Thyroid gland (tissue), 4 donors: ENCODE results near the gene IL6R. TPM values are rescaled to one million over a fixed set of nuclear protein-coding genes. Genes with fewer than 3 reads are reported as not detected.

Source experiments
- DNase-seq, 2 donors: peaks; one replicate each; pipeline ENCODE4 v3.0.0-alpha.2; 2019
- H3K27ac ChIP-seq, 3 donors: fragments of 200-600 bp; sonication (generic); 1 replicate in 2 of 3; 2 replicates in 1 of 3; pipeline ENCODE4 v1.5.1; 2016 to 2019; ENCODE audit warnings: mild to moderate bottlenecking in 1 of 3, moderate library complexity in 1 of 3
- H3K27me3 ChIP-seq: fragments of 200-600 bp; sonication (generic); one replicate; pipeline ENCODE4 v1.5.1; 2019
- H3K36me3 ChIP-seq, 2 donors: fragments of 200-600 bp; sonication (generic); one replicate each; pipeline ENCODE4 v1.5.1; 2016 to 2019
- H3K4me1 ChIP-seq, 2 donors: fragments of 200-600 bp; sonication (generic); one replicate each; pipeline ENCODE4 v1.5.1; 2017 to 2019
- H3K4me3 ChIP-seq, 3 donors: fragments of 200-600 bp; sonication (generic); replicated peaks in 1 of 3; 1 replicate in 2 of 3; 2 replicates in 1 of 3; pipeline ENCODE4 v1.5.1; 2016; ENCODE audit warnings: mild to moderate bottlenecking in 1 of 3
- H3K9me3 ChIP-seq: fragments of 200-600 bp; sonication (generic); one replicate; pipeline ENCODE4 v1.5.1; 2017
- POLR2A ChIP-seq, 2 donors: fragments of 450-650 bp; IDR thresholded peaks; one replicate each; pipeline ENCODE4 v1.6.1; 2017; ENCODE audit warnings: antibody characterized with exemption in 2 of 2, mild to moderate bottlenecking in 2 of 2, moderate library complexity in 1 of 2
- WGBS, 2 donors: methylation state at CpG; one replicate each; pipeline ENCODE4 v1.1.5; 2017; 5-methylcytosine and 5-hydroxymethylcytosine counted together
- intact Hi-C: fragments of 100-400 bp; cut with DNase I; formaldehyde crosslinking; loops from one replicate; pipeline ENCODE4 v1.15.1; 2023
- total RNA-seq, 4 donors: library from RNA; depleted of rRNA; stranded (reverse); fragments of >200 nt; gene quantifications; one replicate each; pipeline ENCODE4 v1.2.3, GENCODE V29; 2016
- TF ChIP-seq, protein P1 (sequence below), 6 experiments: fragments of 200-600 bp in 3 of 6; fragments of 450-650 bp in 3 of 6; sonication (generic) in 3 of 6; IDR thresholded peaks; one replicate each; pipeline ENCODE4 v1.5.1; 2016 to 2019; ENCODE audit warnings: antibody characterized with exemption in 6 of 6, mild to moderate bottlenecking in 2 of 6, inconsistent platforms in 1 of 6, moderate library complexity in 1 of 6

IL6R gene
- total RNA-seq, 4 donors from 2014 or later: 4.4 to 15.3 (median 7.4) TPM

DNA sequence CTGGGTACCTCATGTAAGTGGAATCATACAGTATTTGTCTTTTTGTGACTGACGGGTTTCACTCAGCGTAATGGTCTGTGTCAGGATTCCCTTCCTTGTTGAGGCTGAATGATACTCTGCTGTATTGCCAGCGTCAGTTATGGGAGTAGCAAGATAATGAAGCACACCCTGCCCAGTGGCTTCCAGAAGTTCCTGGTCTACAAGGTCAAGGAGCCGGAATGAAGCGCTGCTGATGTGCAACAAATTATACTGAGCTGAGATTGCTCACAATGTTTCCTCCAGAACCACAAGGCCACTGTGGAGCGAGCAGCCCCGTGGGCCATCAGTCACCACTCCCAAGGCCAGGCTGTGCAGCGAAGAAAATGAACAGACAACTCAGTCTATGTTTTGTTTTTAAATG, 72.9 kb downstream of the IL6R start:
- Histone ChIP-seq H3K27me3 (no peaks in the 10 kb centered on the region), H3K4me3 (no peak overlapping the region), H3K4me1 (peaks cover 0 to 6% of the 10 kb centered on the region in 2 donors), H3K9me3 (no peaks in the 10 kb centered on the region), H3K27ac (no peak overlapping the region), H3K36me3 (no peaks in the 10 kb centered on the region)
- WGBS, 2 donors: 89 to 95% methylated on average over 8 of the region's 8 CpGs
- no peak for DNase-seq
- intact Hi-C loops: loop anchor here (5.0 kb wide), 1 partner anchor 279 kb away; no protein-coding TSS in a partner anchor
- TF ChIP-seq, protein P1, sequence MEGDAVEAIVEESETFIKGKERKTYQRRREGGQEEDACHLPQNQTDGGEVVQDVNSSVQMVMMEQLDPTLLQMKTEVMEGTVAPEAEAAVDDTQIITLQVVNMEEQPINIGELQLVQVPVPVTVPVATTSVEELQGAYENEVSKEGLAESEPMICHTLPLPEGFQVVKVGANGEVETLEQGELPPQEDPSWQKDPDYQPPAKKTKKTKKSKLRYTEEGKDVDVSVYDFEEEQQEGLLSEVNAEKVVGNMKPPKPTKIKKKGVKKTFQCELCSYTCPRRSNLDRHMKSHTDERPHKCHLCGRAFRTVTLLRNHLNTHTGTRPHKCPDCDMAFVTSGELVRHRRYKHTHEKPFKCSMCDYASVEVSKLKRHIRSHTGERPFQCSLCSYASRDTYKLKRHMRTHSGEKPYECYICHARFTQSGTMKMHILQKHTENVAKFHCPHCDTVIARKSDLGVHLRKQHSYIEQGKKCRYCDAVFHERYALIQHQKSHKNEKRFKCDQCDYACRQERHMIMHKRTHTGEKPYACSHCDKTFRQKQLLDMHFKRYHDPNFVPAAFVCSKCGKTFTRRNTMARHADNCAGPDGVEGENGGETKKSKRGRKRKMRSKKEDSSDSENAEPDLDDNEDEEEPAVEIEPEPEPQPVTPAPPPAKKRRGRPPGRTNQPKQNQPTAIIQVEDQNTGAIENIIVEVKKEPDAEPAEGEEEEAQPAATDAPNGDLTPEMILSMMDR (IDR thresholded peaks at IDR 0.05): no peak
- no peak for TF ChIP-seq POLR2A (IDR thresholded peaks at IDR 0.05)

DNA sequence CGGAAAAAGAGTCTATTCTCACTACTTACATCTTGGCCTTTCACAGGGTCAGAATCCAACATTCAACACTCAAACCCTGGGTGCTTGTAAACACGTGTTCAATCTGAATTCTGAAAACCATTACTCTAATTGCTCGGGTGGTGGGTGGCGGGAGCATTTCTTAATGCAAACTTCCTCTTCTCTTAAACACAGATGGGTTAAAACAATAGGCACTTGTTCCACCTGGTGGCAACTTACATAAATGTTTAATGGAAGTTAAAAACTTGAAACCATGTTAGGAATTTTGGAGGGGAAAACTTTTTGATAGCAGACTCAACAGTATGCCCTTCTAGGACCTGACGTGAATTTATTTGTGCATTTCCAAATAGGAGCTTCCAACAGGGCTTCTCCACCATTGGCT, 73.5 kb downstream of the IL6R start:
- no peak for DNase-seq
- no peak for TF ChIP-seq POLR2A (IDR thresholded peaks at IDR 0.05)
- TF ChIP-seq, protein P1 (IDR thresholded peaks at IDR 0.05): no peak
- Histone ChIP-seq H3K4me3 (no peak overlapping the region), H3K9me3 (no peaks in the 10 kb centered on the region), H3K4me1 (peaks cover 5 to 10% of the 10 kb centered on the region in 2 donors), H3K27me3 (no peaks in the 10 kb centered on the region), H3K36me3 (no peaks in the 10 kb centered on the region), H3K27ac (no peak overlapping the region)
- intact Hi-C loops: loop anchor here (5.0 kb wide), 1 partner anchor 279 kb away; no protein-coding TSS in a partner anchor
- 69 to 73% methylated on average over 5 of the region's 5 CpGs for WGBS, 2 donors

DNA sequence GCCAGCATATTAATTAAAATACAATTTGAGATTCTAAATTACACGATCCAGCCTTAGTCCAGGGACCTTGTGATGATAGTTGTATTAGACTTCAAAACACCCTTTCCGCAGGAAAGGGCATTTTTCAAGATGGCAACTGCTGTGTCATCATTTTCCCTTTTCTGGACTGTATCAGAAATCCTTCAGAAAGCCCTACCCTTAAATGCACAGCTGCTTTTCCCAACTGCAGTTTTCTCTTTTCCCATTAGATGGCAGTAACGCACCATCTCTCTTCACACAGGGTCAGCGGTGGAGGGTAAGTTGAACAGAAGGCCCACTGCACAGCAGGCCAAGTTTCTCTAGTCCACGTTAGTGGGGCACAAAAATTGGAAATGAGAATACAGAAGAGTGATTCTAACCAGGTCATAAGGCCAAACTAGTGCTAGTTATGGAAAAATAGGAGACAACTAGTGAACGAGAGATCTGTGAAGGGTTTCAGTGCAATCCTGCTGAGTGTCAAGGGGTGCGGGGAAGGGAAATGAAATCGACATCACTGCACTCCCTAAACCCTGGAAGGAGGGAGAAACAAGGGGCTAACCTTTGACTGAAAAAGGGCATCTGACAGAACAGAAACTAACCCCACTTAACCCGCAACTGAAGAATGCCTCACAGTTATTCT, 74.8 kb downstream of the IL6R start:
- WGBS, 2 donors: 38 to 40% methylated on average over 9 of the region's 9 CpGs
- H3K9me3 ChIP-seq: no peaks in the 10 kb centered on the region
- no peak for TF ChIP-seq POLR2A (IDR thresholded peaks at IDR 0.05)
- TF ChIP-seq, protein P1 (IDR thresholded peaks at IDR 0.05): peak; percentile 83 to 98 (median 96)
- intact Hi-C loops: loop anchor here (5.0 kb wide), 2 partner anchors 67 to 277 kb away; no protein-coding TSS in a partner anchor
- no peaks in the 10 kb centered on the region for H3K27me3 ChIP-seq
- peaks cover 9 to 18% of the 10 kb centered on the region in 2 donors for H3K4me1 ChIP-seq
- H3K27ac ChIP-seq: no peak overlapping the region
- no peaks in the 10 kb centered on the region for H3K36me3 ChIP-seq
- no peak overlapping the region for H3K4me3 ChIP-seq
- peak; percentile 56 to 61 for DNase-seq

DNA sequence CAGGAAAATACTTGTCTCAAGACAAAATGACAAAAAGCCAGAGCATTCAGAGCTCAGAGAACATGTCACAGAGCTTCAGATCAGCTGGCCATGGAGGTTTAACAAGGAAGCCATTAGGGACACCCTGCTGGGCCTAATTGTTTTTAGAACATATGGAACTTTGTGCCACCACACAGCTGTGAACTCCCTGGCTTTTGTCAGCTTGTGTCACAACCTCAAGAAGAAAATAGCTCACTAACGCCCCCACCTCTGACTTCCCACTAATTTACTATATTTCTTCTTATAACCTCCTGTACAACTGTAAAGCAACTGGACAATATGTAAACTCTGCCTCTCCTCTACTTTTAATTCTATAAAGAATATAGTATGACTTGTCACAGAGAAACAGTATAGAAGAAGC, 75.9 kb downstream of the IL6R start:
- H3K27ac ChIP-seq: no peak overlapping the region
- 77 to 80% methylated on average over 1 of the region's 1 CpG for WGBS, 2 donors
- intact Hi-C loops: loop anchor here (5.0 kb wide), 1 partner anchor 66 kb away; no protein-coding TSS in a partner anchor
- no peak overlapping the region for H3K4me3 ChIP-seq
- H3K27me3 ChIP-seq: no peaks in the 10 kb centered on the region
- H3K9me3 ChIP-seq: no peaks in the 10 kb centered on the region
- DNase-seq: no peak
- peaks cover 5 to 9% of the 10 kb centered on the region in 2 donors for H3K36me3 ChIP-seq
- peaks cover 13 to 28% of the 10 kb centered on the region in 2 donors for H3K4me1 ChIP-seq
- no peak for TF ChIP-seq POLR2A (IDR thresholded peaks at IDR 0.05)
- TF ChIP-seq, protein P1 (IDR thresholded peaks at IDR 0.05): no peak
